CD1c-positive myeloid dendritic cell (primary cell): Measurements from ENCODE around the gene STAC3.

Source experiments
- DNase-seq: peaks from one replicate; pipeline ENCODE4 v3.0.0-alpha.2; 2016; ENCODE audit errors: extremely low spot score

The STAC3 gene

DNA sequence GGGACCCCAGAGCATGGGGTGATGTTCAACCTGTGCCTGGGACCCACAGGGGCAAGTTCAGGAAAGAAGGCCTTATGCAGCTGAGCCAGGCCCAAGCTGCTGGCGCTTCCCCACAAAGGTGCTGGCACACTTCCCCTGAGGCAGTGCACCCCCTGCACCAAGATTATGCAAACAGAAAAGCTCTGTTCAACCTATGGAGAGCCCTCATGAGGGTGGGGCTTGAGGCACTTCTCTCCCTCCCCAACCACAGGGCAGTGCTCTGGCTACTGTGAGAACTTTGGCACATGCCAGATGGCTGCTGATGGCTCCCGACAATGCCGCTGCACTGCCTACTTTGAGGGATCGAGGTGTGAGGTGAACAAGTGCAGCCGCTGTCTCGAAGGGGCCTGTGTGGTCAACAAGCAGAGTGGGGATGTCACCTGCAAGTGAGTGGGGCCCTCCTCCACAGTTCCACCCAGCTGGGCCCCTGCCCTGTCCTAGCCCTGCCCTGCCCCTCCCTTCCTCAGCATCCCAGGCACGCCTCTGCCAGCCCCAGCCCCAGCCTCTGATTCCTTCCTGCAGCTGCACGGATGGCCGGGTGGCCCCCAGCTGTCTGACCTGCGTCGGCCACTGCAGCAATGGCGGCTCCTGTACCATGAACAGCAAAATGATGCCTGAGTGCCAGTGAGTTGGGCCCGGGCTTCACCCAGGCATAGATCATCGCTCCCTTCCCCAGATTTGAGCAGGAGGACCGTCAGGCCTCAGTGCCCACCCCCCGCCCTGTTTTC, 39.9 kb downstream of the STAC3 start:
- no peak for DNase-seq

DNA sequence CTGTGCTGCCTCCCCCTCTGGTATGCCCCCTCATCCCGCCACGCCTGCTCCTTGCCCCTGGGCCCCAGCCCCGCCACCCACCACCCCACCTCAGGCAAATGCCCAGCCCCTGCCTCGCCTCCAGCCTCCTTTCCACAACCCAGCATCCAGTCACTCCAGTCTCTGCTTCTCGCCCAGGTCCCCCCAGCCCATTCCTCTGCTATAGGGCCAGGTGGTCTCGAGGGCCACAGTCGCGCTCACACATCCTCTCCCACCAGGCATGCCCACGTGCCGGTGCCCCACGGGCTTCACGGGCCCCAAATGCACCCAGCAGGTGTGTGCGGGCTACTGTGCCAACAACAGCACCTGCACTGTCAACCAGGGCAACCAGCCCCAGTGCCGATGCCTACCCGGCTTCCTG, 40.5 kb downstream of the STAC3 start:
- no peak for DNase-seq

DNA sequence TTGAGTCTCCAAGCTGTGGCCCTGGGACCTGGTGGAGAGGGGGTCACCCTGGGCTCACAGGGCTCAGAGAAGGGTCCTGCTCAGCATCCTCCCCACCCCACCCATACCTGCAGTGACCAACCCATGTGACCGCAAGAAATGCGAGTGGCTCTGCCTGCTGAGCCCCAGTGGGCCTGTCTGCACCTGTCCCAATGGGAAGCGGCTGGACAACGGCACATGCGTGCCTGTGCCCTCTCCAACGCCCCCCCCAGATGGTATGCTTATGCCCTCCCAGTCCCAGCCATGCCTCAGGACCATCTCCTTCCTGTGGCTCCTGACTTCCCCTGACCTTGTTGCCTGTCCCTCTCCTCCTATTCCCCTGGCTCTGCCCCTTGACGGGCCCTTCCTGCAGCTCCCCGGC, 41.1 kb downstream of the STAC3 start:
- no peak for DNase-seq

DNA sequence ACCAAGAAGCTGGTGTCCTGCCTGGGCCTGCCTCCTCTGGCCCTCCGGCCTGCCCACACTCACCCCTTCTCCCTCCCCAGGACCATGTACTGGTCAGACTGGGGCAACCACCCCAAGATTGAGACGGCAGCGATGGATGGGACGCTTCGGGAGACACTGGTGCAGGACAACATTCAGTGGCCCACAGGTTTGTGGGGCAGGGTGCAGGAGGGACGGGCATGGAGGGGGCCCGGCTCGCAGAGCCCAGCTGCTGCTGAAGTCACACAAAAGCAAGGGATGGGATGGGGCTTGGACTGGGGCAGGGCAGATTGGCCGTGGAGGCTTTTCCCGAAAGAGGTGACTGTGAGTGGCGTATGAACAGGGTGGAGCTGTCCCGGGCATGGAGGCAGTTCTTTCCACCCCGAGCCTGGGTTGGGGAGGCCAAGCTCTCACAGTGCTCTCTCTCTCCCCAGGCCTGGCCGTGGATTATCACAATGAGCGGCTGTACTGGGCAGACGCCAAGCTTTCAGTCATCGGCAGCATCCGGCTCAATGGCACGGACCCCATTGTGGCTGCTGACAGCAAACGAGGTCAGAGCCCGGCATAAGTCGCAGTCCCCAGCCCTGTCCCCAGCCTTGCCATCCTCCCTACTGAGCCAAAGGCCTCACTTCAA, 42.2 kb downstream of the STAC3 start:
- no peak for DNase-seq

DNA sequence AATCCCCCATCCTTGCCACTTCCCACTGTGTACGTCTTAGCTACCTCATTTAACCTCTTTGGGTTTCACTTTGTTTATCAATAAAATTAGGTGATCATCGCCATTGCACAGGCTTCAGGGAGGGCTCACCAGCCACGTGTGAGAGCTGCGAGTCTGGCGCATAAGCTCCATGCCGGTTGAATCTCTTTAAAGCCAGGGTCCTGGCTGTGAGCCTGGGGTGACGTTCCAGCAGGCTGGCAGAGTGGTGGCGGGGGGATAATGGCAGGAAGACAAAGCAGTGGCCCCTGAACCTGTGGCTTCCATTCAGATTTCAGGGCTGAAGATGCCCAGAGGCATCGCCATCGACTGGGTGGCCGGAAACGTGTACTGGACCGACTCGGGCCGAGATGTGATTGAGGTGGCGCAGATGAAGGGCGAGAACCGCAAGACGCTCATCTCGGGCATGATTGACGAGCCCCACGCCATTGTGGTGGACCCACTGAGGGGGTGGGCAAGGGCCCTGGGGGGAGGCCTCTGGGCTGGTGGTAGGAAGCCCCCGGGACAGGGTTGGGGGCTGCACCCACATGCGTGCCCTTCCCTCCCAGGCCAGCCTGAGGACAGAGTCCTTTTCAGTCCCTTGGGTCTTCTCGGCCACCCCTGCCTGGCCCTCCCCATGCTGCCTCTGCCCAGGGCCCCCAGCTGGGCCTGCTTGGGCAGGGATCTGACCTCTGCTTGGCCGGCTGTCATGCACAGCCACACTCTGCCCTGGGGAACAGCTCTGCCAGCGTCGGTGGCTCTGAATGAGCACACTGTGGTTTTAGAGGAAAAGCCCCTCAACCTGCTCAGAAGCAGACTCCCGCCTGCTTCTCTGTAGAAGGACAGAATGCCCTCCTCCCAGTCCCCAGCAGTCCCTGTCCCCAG, 43.0 kb downstream of the STAC3 start:
- no peak for DNase-seq

DNA sequence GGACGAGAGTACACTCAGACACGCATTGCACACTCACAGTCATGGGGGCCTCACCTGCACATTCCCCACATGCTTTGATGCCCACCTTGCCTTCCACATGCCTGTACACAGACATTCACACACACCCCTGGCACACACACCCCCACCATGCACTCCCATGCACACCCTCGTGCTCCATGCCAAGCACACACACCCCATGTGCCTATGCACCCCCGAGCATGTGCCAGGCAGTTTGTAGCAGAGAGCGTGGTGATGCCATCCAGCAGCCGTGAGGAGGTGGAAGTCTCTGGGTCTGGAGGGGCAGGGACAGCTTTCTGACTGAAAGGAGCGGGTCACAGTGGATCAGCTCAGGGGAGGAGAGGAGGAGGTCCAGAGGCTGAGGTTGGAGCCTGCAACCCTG, 45.1 kb downstream of the STAC3 start:
- DNase-seq, result no peak

DNA sequence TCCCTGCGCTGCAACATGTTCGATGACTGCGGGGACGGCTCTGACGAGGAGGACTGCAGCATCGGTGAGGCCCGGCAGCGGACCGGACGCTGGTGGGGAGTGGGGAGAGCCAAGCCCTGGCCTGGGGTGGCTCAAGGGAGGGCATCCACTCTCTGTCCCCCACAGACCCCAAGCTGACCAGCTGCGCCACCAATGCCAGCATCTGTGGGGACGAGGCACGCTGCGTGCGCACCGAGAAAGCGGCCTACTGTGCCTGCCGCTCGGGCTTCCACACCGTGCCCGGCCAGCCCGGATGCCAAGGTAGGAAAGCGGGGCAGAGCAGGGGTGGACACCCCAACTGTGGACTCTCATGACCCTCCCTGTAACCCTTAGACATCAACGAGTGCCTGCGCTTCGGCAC, 45.8 kb downstream of the STAC3 start:
- no peak for DNase-seq

DNA sequence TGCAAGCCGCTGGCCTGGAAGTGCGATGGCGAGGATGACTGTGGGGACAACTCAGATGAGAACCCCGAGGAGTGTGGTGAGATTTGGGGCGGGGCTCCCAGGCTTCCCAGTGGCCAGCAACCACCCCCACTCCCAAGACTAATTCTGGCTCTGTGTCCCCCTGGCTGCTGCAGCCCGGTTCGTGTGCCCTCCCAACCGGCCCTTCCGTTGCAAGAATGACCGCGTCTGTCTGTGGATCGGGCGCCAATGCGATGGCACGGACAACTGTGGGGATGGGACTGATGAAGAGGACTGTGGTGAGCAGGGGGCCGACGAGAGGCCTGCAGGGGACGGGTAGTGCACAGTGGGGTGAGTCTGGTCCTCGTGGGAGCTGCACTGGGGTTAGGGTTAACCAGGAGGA, 46.5 kb downstream of the STAC3 start:
- no peak for DNase-seq

DNA sequence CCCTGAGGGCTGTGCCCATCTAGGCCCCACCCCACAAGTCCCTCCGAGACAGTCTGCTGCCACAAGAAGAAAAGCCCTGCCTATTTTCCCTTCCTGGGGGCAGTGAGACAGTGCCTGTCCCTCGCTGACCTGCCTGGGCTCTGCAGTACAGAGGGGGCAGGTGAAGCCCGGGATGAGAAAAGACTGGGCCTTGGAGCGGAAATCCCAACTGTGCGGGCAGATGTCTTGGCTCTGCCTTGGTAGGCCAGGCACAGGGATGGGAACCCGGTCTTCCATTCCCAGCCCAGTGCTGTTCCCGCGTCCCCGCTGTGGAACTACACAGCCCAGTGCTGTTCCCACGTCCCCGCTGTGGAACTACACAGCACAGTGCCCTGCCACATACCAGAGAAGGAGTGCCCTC, 47.2 kb downstream of the STAC3 start:
- no peak for DNase-seq

DNA sequence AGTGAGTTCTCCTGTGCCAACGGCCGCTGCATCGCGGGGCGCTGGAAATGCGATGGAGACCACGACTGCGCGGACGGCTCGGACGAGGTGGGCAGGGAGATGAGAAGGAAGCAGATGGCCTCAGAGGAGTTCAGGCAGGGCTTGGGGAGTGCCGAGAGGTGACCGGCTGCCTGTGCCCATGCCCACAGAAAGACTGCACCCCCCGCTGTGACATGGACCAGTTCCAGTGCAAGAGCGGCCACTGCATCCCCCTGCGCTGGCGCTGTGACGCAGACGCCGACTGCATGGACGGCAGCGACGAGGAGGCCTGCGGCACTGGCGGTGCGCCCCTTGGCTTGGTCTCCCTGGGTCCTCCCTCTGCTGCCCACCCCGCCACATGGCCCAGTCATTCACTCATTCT, 47.8 kb downstream of the STAC3 start:
- DNase-seq, result no peak

DNA sequence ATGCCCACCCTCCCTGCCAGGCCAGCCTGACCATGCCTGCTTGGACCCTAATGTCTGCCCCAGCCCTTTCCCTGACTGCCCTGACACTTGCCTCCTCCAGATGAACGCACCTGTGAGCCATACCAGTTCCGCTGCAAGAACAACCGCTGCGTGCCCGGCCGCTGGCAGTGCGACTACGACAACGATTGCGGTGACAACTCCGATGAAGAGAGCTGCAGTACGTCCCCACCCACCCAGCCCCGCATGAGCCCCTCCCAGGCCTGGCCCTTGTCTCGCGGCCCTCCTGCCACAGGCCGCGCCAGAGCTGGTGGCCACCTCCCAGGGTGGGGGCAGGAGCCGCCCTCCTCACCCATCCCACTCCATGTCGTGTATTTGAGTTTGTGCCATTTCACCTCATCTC, 48.7 kb downstream of the STAC3 start:
- no peak for DNase-seq

DNA sequence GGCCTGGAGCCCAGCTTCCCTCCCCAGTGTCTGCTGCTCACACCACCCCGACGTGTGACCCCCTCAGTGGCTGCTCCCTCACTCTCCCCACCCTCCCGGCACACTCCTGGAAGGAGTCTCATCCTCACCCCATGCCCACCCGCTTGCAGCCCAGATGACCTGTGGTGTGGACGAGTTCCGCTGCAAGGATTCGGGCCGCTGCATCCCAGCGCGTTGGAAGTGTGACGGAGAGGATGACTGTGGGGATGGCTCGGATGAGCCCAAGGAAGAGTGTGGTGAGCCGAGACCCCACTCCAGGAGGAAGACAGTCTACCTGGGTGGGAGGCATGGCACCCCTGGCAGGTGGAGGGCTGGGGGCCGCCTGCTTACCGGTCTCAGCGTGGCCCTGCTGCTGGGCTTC, 49.4 kb downstream of the STAC3 start:
- no peak for DNase-seq

DNA sequence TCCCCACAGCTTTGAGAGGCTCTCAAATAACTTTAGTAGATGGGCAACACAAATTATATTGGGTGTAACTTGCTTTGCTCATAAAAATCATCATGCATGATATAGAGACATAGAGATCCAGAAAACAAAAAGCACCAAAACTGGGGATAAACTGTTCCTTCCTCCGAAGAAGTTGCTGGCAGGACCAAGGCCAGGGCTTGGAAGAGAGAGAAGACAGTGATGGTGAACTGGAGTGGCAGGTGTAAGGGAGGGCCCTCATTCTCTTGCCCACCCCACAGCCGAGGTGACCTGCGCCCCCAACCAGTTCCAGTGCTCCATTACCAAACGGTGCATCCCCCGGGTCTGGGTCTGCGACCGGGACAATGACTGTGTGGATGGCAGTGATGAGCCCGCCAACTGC, 49.8 kb downstream of the STAC3 start:
- DNase-seq, result no peak

DNA sequence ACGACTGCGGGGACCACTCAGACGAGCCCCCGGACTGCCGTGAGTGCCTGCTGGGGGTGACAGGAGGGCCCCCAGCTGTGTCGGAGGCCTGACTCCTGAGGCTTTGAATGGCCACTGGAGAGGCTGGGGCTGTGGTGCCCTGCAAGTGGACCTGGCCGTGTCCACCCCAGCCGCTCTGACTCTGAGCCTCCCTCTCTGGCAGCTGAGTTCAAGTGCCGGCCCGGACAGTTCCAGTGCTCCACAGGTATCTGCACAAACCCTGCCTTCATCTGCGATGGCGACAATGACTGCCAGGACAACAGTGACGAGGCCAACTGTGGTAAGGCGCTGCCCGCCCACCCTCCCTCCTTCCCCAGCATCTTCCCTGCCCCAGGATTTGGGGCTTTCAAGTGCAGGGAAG, 50.5 kb downstream of the STAC3 start:
- DNase-seq, result no peak

DNA sequence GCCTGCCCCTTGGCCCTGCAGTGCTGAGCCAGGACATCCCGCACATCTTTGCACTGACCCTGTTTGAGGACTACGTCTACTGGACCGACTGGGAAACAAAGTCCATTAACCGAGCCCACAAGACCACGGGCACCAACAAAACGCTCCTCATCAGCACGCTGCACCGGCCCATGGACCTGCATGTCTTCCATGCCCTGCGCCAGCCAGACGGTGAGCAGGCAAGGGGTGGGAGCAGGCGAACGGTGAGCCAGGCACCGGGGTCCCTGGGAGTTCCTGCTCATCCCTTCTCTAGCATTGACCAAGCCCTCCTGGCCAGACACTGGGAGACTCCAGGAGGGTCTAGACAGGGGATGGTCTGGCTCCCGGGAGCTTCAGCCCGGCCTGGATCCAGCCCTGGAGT, 51.8 kb downstream of the STAC3 start:
- no peak for DNase-seq

DNA sequence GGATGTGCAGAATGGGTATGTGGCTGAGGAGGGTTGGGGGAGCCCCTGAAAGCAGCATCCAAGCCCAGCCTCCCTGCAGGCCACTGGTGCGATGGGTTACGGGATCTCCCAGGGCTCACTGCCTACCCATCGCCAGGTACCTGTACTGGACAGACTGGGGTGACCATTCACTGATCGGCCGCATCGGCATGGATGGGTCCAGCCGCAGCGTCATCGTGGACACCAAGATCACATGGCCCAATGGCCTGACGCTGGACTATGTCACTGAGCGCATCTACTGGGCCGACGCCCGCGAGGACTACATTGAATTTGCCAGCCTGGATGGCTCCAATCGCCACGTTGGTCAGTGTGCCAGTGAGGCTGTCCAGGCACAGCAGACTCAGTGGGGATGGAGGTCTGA, 52.7 kb downstream of the STAC3 start:
- DNase-seq, result no peak

DNA sequence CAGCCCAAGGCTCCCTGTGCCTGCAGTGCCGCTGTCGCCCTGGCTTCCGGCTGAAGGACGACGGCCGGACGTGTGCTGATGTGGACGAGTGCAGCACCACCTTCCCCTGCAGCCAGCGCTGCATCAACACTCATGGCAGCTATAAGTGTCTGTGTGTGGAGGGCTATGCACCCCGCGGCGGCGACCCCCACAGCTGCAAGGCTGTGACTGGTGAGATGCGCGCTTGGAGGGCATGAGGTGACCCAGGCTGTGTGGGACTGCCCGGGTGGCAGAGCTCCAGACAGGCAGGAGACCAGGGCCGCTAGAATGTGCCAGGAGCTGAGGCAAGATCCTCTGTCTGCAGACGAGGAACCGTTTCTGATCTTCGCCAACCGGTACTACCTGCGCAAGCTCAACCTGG, 54.0 kb downstream of the STAC3 start:
- DNase-seq, result no peak

DNA sequence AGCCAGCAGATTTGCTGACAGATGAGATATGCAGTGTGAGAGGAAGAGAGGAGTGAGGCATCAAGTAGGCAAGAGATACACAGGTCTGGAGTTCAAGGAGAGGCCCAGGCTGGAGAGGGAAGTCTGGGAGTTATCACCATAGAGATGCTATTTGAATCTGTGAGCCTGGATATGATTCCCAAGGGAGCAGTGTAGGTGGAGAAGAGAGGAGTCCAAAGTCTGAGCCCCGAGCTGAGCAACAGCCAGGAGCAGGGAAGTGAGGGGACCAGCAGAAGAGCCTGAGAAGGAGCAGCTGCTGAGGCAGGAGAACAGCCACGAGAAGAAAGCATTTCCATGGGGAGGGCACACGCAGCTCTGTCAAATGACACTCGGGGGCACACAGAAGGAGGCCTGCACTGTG, 54.5 kb downstream of the STAC3 start:
- DNase-seq, result no peak

DNA sequence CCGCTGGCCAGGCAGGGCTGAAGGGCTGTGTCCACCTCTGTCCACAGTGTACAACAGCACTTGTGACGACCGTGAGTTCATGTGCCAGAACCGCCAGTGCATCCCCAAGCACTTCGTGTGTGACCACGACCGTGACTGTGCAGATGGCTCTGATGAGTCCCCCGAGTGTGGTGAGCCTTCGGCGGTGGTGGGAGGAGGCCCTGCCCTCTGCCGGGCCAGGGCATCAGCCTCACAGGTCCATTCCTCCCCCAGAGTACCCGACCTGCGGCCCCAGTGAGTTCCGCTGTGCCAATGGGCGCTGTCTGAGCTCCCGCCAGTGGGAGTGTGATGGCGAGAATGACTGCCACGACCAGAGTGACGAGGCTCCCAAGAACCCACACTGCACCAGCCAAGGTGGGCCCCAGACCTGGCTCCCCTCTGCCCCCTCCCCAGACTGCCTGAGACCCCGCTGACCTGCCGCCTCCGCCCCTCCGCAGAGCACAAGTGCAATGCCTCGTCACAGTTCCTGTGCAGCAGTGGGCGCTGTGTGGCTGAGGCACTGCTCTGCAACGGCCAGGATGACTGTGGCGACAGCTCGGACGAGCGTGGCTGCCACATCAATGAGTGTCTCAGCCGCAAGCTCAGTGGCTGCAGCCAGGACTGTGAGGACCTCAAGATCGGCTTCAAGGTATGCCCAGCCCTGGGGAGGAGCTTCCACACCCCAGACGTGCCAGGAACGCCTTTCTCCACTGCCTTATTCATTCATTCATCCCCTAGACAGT, 55.2 kb downstream of the STAC3 start:
- DNase-seq, result no peak

DNA sequence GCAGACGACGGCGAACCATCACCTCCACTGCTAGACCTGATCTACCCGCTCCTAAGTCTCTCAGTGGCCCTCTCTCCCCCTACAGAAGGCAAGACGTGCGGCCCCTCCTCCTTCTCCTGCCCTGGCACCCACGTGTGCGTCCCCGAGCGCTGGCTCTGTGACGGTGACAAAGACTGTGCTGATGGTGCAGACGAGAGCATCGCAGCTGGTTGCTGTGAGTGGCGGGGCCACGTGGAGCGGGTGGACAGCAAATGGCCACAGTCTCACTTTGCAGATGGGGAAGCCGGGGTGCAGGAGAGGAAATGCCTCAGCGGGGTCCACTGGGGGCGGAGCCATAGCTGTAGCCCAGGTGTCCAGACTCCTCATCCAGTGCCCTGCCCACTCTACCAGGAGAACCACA, 55.8 kb downstream of the STAC3 start:
- no peak for DNase-seq

DNA sequence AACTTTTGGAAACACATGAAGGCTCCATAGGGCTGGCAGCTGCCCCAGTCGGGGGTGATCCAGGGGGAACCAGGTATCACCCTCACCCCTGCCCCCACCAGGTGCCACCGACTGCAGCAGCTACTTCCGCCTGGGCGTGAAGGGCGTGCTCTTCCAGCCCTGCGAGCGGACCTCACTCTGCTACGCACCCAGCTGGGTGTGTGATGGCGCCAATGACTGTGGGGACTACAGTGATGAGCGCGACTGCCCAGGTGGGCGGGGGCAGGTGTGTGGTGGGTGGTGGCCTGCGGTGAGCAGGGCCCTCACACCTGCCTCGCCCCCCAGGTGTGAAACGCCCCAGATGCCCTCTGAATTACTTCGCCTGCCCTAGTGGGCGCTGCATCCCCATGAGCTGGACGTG, 56.7 kb downstream of the STAC3 start:
- no peak for DNase-seq

DNA sequence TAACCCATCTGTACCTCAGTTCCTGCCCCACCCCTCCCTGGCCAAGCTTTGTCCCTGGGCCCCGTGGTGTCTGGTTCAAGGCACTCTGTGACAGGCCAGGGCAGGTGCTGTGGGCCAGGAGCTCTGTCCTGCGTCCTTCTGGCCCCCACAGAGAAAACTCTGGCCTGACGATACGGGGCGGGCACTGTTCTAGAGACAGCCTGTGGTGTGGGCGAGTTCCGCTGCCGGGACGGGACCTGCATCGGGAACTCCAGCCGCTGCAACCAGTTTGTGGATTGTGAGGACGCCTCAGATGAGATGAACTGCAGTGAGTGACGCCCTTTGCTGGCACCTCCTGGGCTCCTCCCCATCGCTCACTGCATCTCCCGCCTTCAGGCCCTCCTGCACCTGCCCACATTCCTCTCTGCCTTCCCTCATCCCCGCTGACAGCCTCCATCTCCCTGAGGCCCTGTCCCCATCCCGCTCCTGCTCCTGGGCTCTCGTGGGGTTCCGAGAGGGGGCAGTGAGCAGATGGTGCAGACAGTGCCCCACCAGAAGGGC, 57.2 kb downstream of the STAC3 start:
- no peak for DNase-seq
